GM23248 (cell line): ENCODE measurements around the gene PRR22. TPM values are rescaled to one million over a fixed set of nuclear protein-coding genes. Genes with fewer than 3 reads are reported as not detected.

ENCODE experiments used
- DNase-seq: peaks from one replicate; pipeline ENCODE4 v3.0.0-alpha.2; 2015
- H2AFZ ChIP-seq: fragments of 200-600 bp; sonication (generic); 2 replicates; pipeline ENCODE4 v1.6.1; 2016; ENCODE audit warnings: antibody characterized with exemption
- H3F3A ChIP-seq: fragments of 200-600 bp; sonication (generic); 2 replicates; pipeline ENCODE4 v1.6.1; 2016; ENCODE audit warnings: mild to moderate bottlenecking, antibody characterized with exemption, mixed run types; ENCODE audit not compliant: insufficient read depth
- H3K27ac ChIP-seq: fragments of 200-600 bp; sonication (generic); 2 replicates; pipeline ENCODE4 v1.5.1; 2016; ENCODE audit warnings: mild to moderate bottlenecking
- H3K27me3 ChIP-seq: fragments of 200-600 bp; sonication (generic); replicated peaks from 2 replicates; pipeline ENCODE4 v1.6.1; 2016; ENCODE audit warnings: mild to moderate bottlenecking; ENCODE audit not compliant: insufficient read depth
- H3K36me3 ChIP-seq: fragments of 200-600 bp; sonication (generic); 2 replicates; pipeline ENCODE4 v1.6.1; 2016; ENCODE audit warnings: low read depth, mild to moderate bottlenecking
- H3K4me1 ChIP-seq: fragments of 200-600 bp; sonication (generic); 2 replicates; pipeline ENCODE4 v1.6.1; 2016; ENCODE audit warnings: mild to moderate bottlenecking; ENCODE audit not compliant: insufficient read depth
- H3K4me2 ChIP-seq: fragments of 200-600 bp; sonication (generic); one replicate; pipeline ENCODE4 v1.6.1; 2016; ENCODE audit warnings: mild to moderate bottlenecking; ENCODE audit not compliant: unreplicated experiment
- H3K4me3 ChIP-seq: fragments of 200-600 bp; sonication (generic); 2 replicates; pipeline ENCODE4 v1.5.1; 2016; ENCODE audit warnings: mild to moderate bottlenecking
- H3K79me2 ChIP-seq: fragments of 200-600 bp; sonication (generic); 2 replicates; pipeline ENCODE4 v1.6.1; 2016; ENCODE audit warnings: mild to moderate bottlenecking; ENCODE audit not compliant: insufficient read depth
- H3K9ac ChIP-seq: fragments of 200-600 bp; sonication (generic); 2 replicates; pipeline ENCODE4 v1.6.1; 2016; ENCODE audit warnings: mild to moderate bottlenecking
- H3K9me2 ChIP-seq: fragments of 200-600 bp; sonication (generic); 2 replicates; pipeline ENCODE4 v1.6.1; 2016; ENCODE audit warnings: mixed run types, mild to moderate bottlenecking, moderate library complexity; ENCODE audit not compliant: insufficient read depth
- H3K9me3 ChIP-seq: fragments of 200-600 bp; sonication (generic); one replicate; pipeline ENCODE4 v1.6.1; 2017; ENCODE audit warnings: low read depth
- H4K20me1 ChIP-seq: fragments of 200-600 bp; sonication (generic); 2 replicates; pipeline ENCODE4 v1.6.0; 2016; ENCODE audit not compliant: insufficient read depth
- EZH2 ChIP-seq: fragments of 200-600 bp; sonication (generic); IDR thresholded peaks from 2 replicates; pipeline ENCODE4 v1.6.1; 2018; ENCODE audit warnings: antibody characterized with exemption, mild to moderate bottlenecking; ENCODE audit not compliant: insufficient read depth, poor library complexity, severe bottlenecking
- EZH2phosphoT487 ChIP-seq: fragments of 200-600 bp; sonication (generic); IDR thresholded peaks from 2 replicates; pipeline ENCODE4 v1.6.1; 2018; ENCODE audit warnings: antibody characterized with exemption, moderate library complexity, mild to moderate bottlenecking, low read depth; ENCODE audit not compliant: insufficient read depth
- WGBS, 2 experiments: methylation state at CpG; one replicate each; pipeline ENCODE4 v1.1.6; 2015 to 2017; ENCODE audit warnings: low lambda C conversion rate in 2 of 2, low coverage in 1 of 2; ENCODE audit errors: missing lambda C conversion rate in 2 of 2; 5-methylcytosine and 5-hydroxymethylcytosine counted together
- in situ Hi-C: fragments of 300-500 bp; cut with MboI; formaldehyde crosslinking; loops from 2 replicates; pipeline ENCODE4 v1.15.0; 2020
- polyA plus RNA-seq: library from polyadenylated mRNA; unstranded; fragments of >200 nt; fragmentation: Nextera tagmentation; extraction: Ambion mirVana; gene quantifications from 2 replicates; pipeline ENCODE4 v1.2.1, GENCODE V29; 2016
- total RNA-seq: library from RNA; depleted of rRNA; stranded (reverse); fragments of >200 nt; shearing (Covaris generic); gene quantifications from 2 replicates; pipeline ENCODE4 v1.2.3, GENCODE V29; 2014

The PRR22 gene
- total and polyA plus RNA-seq, 2 experiments from 2014 or later, result 0.19 TPM; not detected in 1

- Histone ChIP-seq H3K9ac (no peak overlapping the region), H2AFZ (no peak overlapping the region), H3K79me2 (no peaks in the 10 kb centered on the region), H3K27me3 (peaks cover 12% of the 10 kb centered on the region), H3K9me3 (no peaks in the 10 kb centered on the region), H4K20me1 (no peaks in the 10 kb centered on the region), H3K36me3 (no peaks in the 10 kb centered on the region), H3F3A (no peaks in the 10 kb centered on the region), H3K4me2 (no peak overlapping the region), H3K4me1 (no peaks in the 10 kb centered on the region), H3K9me2 (no peaks in the 10 kb centered on the region), H3K27ac (no peak overlapping the region), H3K4me3 (no peak overlapping the region)
- in situ Hi-C loops, result no loop called here
- TF ChIP-seq EZH2phosphoT487, result no peak
- TF ChIP-seq EZH2, result no peak
- no peak for DNase-seq
- WGBS, 2 experiments, result 93% methylated on average over 4 of the region's 4 CpGs
These were observed 26.6 kb upstream of the PRR22 start for GRCh38 chr19:5811117-5811516.

GRCh38 chr19:5809469-5809868 lies 24.9 kb upstream of the PRR22 start:
- Histone ChIP-seq H3K79me2 (no peaks in the 10 kb centered on the region), H3K4me1 (no peaks in the 10 kb centered on the region), H3K9ac (no peak overlapping the region), H3K27me3 (peaks cover 18% of the 10 kb centered on the region), H3K9me2 (no peaks in the 10 kb centered on the region), H3K4me3 (no peak overlapping the region), H3K27ac (no peak overlapping the region), H3F3A (no peaks in the 10 kb centered on the region), H3K4me2 (no peak overlapping the region), H3K9me3 (no peaks in the 10 kb centered on the region), H2AFZ (no peak overlapping the region), H4K20me1 (no peaks in the 10 kb centered on the region), H3K36me3 (no peaks in the 10 kb centered on the region)
- in situ Hi-C loops, result no loop called here
- no peak for DNase-seq
- 56 to 58% methylated on average over 10 of the region's 10 CpGs for WGBS, 2 experiments
- TF ChIP-seq EZH2phosphoT487 (no peak), EZH2 (no peak)

- Histone ChIP-seq H3F3A (no peaks in the 10 kb centered on the region), H2AFZ (no peak overlapping the region), H3K9me3 (no peaks in the 10 kb centered on the region), H3K36me3 (no peaks in the 10 kb centered on the region), H3K79me2 (no peaks in the 10 kb centered on the region), H3K27me3 (peaks cover 18% of the 10 kb centered on the region), H4K20me1 (no peaks in the 10 kb centered on the region), H3K9ac (no peak overlapping the region), H3K27ac (no peak overlapping the region), H3K4me3 (no peak overlapping the region), H3K4me1 (no peaks in the 10 kb centered on the region), H3K4me2 (no peak overlapping the region), H3K9me2 (no peaks in the 10 kb centered on the region)
- TF ChIP-seq EZH2phosphoT487, result no peak
- no peak for TF ChIP-seq EZH2
- in situ Hi-C loops, result no loop called here
- 80 to 90% methylated on average over 9 of the region's 9 CpGs for WGBS, 2 experiments
- DNase-seq, result no peak
These were observed 24.5 kb upstream of the PRR22 start for GRCh38 chr19:5809053-5809452.

GRCh38 chr19:5808120-5808816 lies 23.7 kb upstream of the PRR22 start:
- H3K4me3 ChIP-seq, result no peak overlapping the region
- peaks cover 15% of the 10 kb centered on the region for H3K27me3 ChIP-seq
- no peaks in the 10 kb centered on the region for H3K36me3 ChIP-seq
- H3K4me1 ChIP-seq, result no peaks in the 10 kb centered on the region
- H3K79me2 ChIP-seq, result no peaks in the 10 kb centered on the region
- in situ Hi-C loops, result no loop called here
- no peak overlapping the region for H2AFZ ChIP-seq
- no peak for DNase-seq
- H3F3A ChIP-seq, result no peaks in the 10 kb centered on the region
- H3K27ac ChIP-seq, result no peak overlapping the region
- H4K20me1 ChIP-seq, result no peaks in the 10 kb centered on the region
- no peak overlapping the region for H3K4me2 ChIP-seq
- H3K9ac ChIP-seq, result no peak overlapping the region
- no peaks in the 10 kb centered on the region for H3K9me2 ChIP-seq
- no peaks in the 10 kb centered on the region for H3K9me3 ChIP-seq
- TF ChIP-seq EZH2 (no peak), EZH2phosphoT487 (no peak)
- 81 to 82% methylated on average over 20 to 21 of the region's 21 CpGs for WGBS, 2 experiments
